Measurements from ENCODE around the gene EXD3. TPM values are rescaled to one million over a fixed set of nuclear protein-coding genes. Genes with fewer than 3 reads are reported as not detected.
"Not testable (repeated sequence)": the region's sequence is repeated elsewhere in the genome, so short reads cannot be mapped to it uniquely, and the experiment has no call there.

Gene EXD3
- total RNA-seq, 1 donor from 2014 or later = 24.5 TPM

DNA sequence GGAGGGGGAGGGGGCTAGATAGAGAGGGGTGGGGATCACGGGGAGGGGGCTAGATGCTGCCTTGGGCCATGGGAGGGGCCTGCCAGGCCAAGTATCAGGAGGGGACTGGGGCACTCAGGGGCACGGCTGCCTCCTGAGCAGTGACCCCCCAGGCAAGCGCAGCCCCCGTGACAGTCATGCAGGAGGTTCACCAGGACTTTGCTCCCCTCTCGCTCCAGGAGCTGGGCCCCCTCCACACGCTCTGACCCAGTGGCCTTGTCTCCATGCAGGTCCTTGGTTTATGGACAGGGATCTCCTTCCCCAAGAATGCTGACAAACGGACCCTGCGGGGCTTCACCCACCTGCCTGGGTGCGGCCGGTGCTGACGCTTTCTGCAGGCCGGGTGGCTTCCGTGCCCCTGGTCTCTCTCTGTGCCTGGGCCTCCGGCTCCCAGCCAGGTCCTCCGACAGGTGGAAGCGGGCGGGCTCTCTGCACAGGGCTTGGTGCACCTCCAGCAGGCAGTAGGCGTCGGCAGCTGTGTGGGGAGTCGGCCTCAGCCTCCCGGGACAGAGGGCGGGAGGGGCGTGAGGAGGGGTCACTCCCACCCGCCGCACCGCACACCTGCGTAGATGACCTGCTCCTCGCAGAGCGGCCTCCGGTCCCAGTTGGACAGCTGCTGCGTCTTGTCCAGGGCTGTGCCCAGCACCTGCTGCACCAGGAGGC is 74.0 kb downstream of the EXD3 start:
- H3K9me3 Mint-ChIP-seq (ENCODE audit: unreplicated experiment) = peaks cover 8% of the 10 kb centered on the region
- no peaks in the 10 kb centered on the region for H3K4me1 Mint-ChIP-seq (ENCODE audit: low read depth, unreplicated experiment)
- no peak for DNase-seq
- H3K36me3 Mint-ChIP-seq (ENCODE audit: unreplicated experiment) = peaks cover 4% of the 10 kb centered on the region
- TF ChIP-seq, protein P1, sequence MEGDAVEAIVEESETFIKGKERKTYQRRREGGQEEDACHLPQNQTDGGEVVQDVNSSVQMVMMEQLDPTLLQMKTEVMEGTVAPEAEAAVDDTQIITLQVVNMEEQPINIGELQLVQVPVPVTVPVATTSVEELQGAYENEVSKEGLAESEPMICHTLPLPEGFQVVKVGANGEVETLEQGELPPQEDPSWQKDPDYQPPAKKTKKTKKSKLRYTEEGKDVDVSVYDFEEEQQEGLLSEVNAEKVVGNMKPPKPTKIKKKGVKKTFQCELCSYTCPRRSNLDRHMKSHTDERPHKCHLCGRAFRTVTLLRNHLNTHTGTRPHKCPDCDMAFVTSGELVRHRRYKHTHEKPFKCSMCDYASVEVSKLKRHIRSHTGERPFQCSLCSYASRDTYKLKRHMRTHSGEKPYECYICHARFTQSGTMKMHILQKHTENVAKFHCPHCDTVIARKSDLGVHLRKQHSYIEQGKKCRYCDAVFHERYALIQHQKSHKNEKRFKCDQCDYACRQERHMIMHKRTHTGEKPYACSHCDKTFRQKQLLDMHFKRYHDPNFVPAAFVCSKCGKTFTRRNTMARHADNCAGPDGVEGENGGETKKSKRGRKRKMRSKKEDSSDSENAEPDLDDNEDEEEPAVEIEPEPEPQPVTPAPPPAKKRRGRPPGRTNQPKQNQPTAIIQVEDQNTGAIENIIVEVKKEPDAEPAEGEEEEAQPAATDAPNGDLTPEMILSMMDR (IDR thresholded peaks at IDR 0.05; ENCODE audit: partially characterized antibody, unreplicated experiment) = no peak
- H3K27ac Mint-ChIP-seq (ENCODE audit: unreplicated experiment) = no peak overlapping the region
- H3K4me3 Mint-ChIP-seq (ENCODE audit: unreplicated experiment) = no peak overlapping the region
- peaks cover 2% of the 10 kb centered on the region for H3K27me3 Mint-ChIP-seq (ENCODE audit: unreplicated experiment)

- Mint-ChIP-seq H3K4me1 (ENCODE audit: low read depth, unreplicated experiment) (no peaks in the 10 kb centered on the region), H3K27ac (ENCODE audit: unreplicated experiment) (no peak overlapping the region), H3K36me3 (ENCODE audit: unreplicated experiment) (peaks cover 8% of the 10 kb centered on the region), H3K4me3 (ENCODE audit: unreplicated experiment) (no peak overlapping the region), H3K9me3 (ENCODE audit: unreplicated experiment) (peaks cover 8% of the 10 kb centered on the region), H3K27me3 (ENCODE audit: unreplicated experiment) (peaks cover 2% of the 10 kb centered on the region)
- no peak for DNase-seq
- TF ChIP-seq, protein P1 (IDR thresholded peaks at IDR 0.05; ENCODE audit: partially characterized antibody, unreplicated experiment) = no peak
These were observed 75.0 kb downstream of the EXD3 start for GRCh38 chr9:137347928-137348327.

DNA sequence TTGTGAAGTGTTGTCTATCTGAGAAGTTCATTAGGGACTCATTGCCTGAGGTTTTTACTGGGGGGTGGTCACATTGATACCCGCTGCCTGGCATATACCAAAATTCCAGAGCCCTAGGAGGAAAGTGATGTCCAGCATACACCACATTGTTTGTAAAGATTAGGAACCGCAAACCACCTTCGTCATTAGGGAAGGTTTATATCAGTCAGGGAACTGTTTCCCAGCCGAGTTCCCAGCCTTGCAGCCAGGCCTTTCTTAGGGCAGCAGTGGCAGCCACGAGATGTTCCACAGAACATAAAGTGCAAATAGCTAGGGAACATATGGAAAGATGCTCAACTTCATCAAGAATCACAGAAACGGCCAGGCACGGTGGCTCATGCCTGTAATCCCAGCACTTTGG is 80.5 kb downstream of the EXD3 start:
- Mint-ChIP-seq H3K27ac (ENCODE audit: unreplicated experiment) (no peak overlapping the region), H3K4me1 (ENCODE audit: low read depth, unreplicated experiment) (no peaks in the 10 kb centered on the region), H3K27me3 (ENCODE audit: unreplicated experiment) (peaks cover 3% of the 10 kb centered on the region), H3K9me3 (ENCODE audit: unreplicated experiment) (peaks cover 12% of the 10 kb centered on the region), H3K4me3 (ENCODE audit: unreplicated experiment) (no peak overlapping the region), H3K36me3 (ENCODE audit: unreplicated experiment) (peaks cover 13% of the 10 kb centered on the region)
- TF ChIP-seq, protein P1 (IDR thresholded peaks at IDR 0.05; ENCODE audit: partially characterized antibody, unreplicated experiment) = no peak
- no peak for DNase-seq

DNA sequence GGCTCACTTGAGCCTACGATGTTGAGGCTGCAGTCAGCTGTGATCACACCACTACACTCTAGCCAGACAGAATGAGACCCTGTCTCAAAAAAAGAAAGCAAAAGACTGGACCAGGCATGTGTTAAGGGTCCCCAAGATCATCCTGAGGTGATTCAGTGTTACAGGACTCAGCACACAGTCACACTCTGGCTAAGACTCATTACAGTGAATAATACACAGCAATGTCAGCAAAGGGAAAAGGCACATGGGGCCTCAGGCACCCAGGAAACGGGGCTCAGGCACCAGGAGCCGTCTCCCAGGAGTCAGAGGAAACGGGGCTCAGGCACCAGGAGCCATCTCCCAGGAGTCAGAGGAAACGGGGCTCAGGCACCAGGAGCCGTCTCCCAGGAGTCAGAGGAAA is 81.7 kb downstream of the EXD3 start:
- no peaks in the 10 kb centered on the region for H3K4me1 Mint-ChIP-seq (ENCODE audit: low read depth, unreplicated experiment)
- TF ChIP-seq, protein P1 (IDR thresholded peaks at IDR 0.05; ENCODE audit: partially characterized antibody, unreplicated experiment) = no peak
- no peak overlapping the region for H3K27ac Mint-ChIP-seq (ENCODE audit: unreplicated experiment)

GRCh38 chr9:137339908-137340462 is 83.0 kb downstream of the EXD3 start:
- H3K4me1 Mint-ChIP-seq (ENCODE audit: low read depth, unreplicated experiment); H3K27me3 Mint-ChIP-seq (ENCODE audit: unreplicated experiment); DNase-seq; H3K36me3 Mint-ChIP-seq (ENCODE audit: unreplicated experiment); H3K27ac Mint-ChIP-seq (ENCODE audit: unreplicated experiment); H3K4me3 Mint-ChIP-seq (ENCODE audit: unreplicated experiment); H3K9me3 Mint-ChIP-seq (ENCODE audit: unreplicated experiment): not testable (repeated sequence)

More for the DNA sequence above, 81.7 kb downstream of the EXD3 start:
- DNase-seq = no peak
- Mint-ChIP-seq H3K27me3 (ENCODE audit: unreplicated experiment) (peaks cover 1% of the 10 kb centered on the region), H3K9me3 (ENCODE audit: unreplicated experiment) (peaks cover 7% of the 10 kb centered on the region), H3K4me3 (ENCODE audit: unreplicated experiment) (no peak overlapping the region), H3K36me3 (ENCODE audit: unreplicated experiment) (peaks cover 9% of the 10 kb centered on the region)

Measured in glutamatergic neuron (in vitro differentiated cells).